Natural killer cell (primary cell): Measurements from ENCODE around the gene ENGASE. TPM values are rescaled to one million over a fixed set of nuclear protein-coding genes. Genes with fewer than 3 reads are reported as not detected.
A peak's percentile ranks its signal among the peaks of the same experiment; 100 is the strongest.

Experiments
- ATAC-seq, 3 donors: fragments of 150-1000 bp in 2 of 3; fragments of 200-7000 bp in 1 of 3; cut with Tn5 transposase; 1 replicate in 1 of 3; 2 replicates in 2 of 3; pipeline ENCODE4 v1.10.0; 2021; ENCODE audit warnings: mild to moderate bottlenecking in 2 of 3, moderate library complexity in 2 of 3
- DNase-seq, 2 donors: peaks; one replicate each; pipeline versions ENCODE4 v3.0.0 to v3.0.0-alpha.2; 2013 to 2021; ENCODE audit warnings: mixed read lengths in 1 of 2
- H3K27ac ChIP-seq: one replicate; pipeline ENCODE4 v1.5.1; 2013; ENCODE audit warnings: mild to moderate bottlenecking, low read length
- H3K27me3 ChIP-seq: one replicate; pipeline ENCODE4 v1.6.1; 2013; ENCODE audit warnings: low read length; ENCODE audit not compliant: control insufficient read depth, insufficient read depth
- H3K36me3 ChIP-seq: one replicate; pipeline ENCODE4 v1.6.1; 2013; ENCODE audit warnings: low read length; ENCODE audit not compliant: control insufficient read depth, insufficient read depth
- H3K4me1 ChIP-seq: one replicate; pipeline ENCODE4 v1.6.1; 2013; ENCODE audit warnings: low read length; ENCODE audit not compliant: control insufficient read depth, insufficient read depth
- H3K4me3 ChIP-seq: one replicate; pipeline ENCODE4 v1.5.1; 2013; ENCODE audit warnings: low read length
- H3K9me3 ChIP-seq: one replicate; pipeline ENCODE4 v1.6.1; 2013; ENCODE audit warnings: low read length; ENCODE audit not compliant: control insufficient read depth, insufficient read depth
- H3K27ac Mint-ChIP-seq, 2 donors: one replicate each; pipeline ENCODE4 v1.8.0; 2022; ENCODE audit warnings: mild to moderate bottlenecking in 2 of 2, mixed read lengths in 2 of 2, moderate library complexity in 1 of 2
- H3K27me3 Mint-ChIP-seq, 2 donors: one replicate each; pipeline ENCODE4 v1.8.0; 2022; ENCODE audit warnings: low read depth in 2 of 2, mixed read lengths in 2 of 2
- H3K36me3 Mint-ChIP-seq: one replicate; pipeline ENCODE4 v1.8.0; 2022; ENCODE audit warnings: mixed read lengths
- H3K4me1 Mint-ChIP-seq, 2 donors: one replicate each; pipeline ENCODE4 v1.8.0; 2022; ENCODE audit warnings: mixed read lengths in 2 of 2
- H3K4me3 Mint-ChIP-seq: one replicate; pipeline ENCODE4 v1.8.0; 2022; ENCODE audit warnings: mild to moderate bottlenecking, moderate library complexity, mixed read lengths
- H3K9me3 Mint-ChIP-seq, 2 donors: one replicate each; pipeline ENCODE4 v1.8.0; 2022; ENCODE audit warnings: mixed read lengths in 2 of 2
- WGBS: methylation state at CpG from one replicate; pipeline ENCODE4 v1.1.7; 2013; ENCODE audit warnings: missing lambda C conversion rate; ENCODE audit not compliant: insufficient coverage; 5-methylcytosine and 5-hydroxymethylcytosine counted together
- intact Hi-C: fragments of 100-400 bp; cut with micrococcal nuclease; formaldehyde crosslinking; loops from one replicate; pipeline ENCODE4 v1.14.2; 2022
- total RNA-seq, 4 donors: library from RNA; stranded (reverse); fragments of 120-200 nt in 1 of 4; gene quantifications; one replicate each; pipeline versions ENCODE4 v1.2.3 to v1.2.4, GENCODE V29; 2013 to 2022
- TF ChIP-seq, protein P1 (sequence below): fragments of 200-600 bp; IDR thresholded peaks from one replicate; pipeline ENCODE4 v1.8.0; 2022; ENCODE audit warnings: antibody characterized with exemption

ENGASE gene
- total RNA-seq, 3 donors from 2014 or later (not counting 1 experiment from before 2014, with no cell fraction given) = 56.0 to 86.4 (median 56.9) TPM

DNA sequence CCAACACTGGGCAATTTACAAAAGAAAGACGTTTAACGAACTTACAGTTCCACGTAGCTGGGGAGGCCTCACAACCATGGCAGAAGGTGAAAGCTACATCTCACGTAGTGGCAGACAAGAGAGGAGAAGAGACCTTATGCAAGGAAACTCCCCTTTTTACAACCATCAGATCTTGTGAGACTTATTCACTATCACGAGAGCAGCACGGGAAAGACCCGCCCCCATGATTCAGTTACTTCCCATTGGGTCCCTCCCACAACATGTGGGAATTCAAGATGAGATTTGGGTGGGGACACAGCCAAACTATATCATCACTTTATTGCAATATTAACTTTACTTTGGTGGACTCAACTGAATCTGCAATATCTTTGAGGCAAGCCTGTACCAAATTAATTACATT, 11.9 kb upstream of the ENGASE start:
- Histone ChIP-seq H3K27ac (no peak overlapping the region), H3K36me3 (no peaks in the 10 kb centered on the region), H3K27me3 (no peaks in the 10 kb centered on the region), H3K4me3 (no peak overlapping the region), H3K4me1 (peaks cover 20% of the 10 kb centered on the region), H3K9me3 (no peaks in the 10 kb centered on the region)
- H3K4me1 Mint-ChIP-seq = peaks cover 17 to 18% of the 10 kb centered on the region in 2 donors
- 86% methylated on average over 4 of the region's 7 CpGs for WGBS
- no peak overlapping the region for H3K27ac Mint-ChIP-seq
- ATAC-seq (no peak), DNase-seq (no peak)
- H3K4me3 Mint-ChIP-seq = no peak overlapping the region
- intact Hi-C loops = no loop called here
- TF ChIP-seq, protein P1, sequence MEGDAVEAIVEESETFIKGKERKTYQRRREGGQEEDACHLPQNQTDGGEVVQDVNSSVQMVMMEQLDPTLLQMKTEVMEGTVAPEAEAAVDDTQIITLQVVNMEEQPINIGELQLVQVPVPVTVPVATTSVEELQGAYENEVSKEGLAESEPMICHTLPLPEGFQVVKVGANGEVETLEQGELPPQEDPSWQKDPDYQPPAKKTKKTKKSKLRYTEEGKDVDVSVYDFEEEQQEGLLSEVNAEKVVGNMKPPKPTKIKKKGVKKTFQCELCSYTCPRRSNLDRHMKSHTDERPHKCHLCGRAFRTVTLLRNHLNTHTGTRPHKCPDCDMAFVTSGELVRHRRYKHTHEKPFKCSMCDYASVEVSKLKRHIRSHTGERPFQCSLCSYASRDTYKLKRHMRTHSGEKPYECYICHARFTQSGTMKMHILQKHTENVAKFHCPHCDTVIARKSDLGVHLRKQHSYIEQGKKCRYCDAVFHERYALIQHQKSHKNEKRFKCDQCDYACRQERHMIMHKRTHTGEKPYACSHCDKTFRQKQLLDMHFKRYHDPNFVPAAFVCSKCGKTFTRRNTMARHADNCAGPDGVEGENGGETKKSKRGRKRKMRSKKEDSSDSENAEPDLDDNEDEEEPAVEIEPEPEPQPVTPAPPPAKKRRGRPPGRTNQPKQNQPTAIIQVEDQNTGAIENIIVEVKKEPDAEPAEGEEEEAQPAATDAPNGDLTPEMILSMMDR = no peak
- peaks cover 0 to 3% of the 10 kb centered on the region in 2 donors for H3K9me3 Mint-ChIP-seq
- H3K27me3 Mint-ChIP-seq = peaks cover 0 to 5% of the 10 kb centered on the region in 2 donors
- H3K36me3 Mint-ChIP-seq = no peaks in the 10 kb centered on the region

DNA sequence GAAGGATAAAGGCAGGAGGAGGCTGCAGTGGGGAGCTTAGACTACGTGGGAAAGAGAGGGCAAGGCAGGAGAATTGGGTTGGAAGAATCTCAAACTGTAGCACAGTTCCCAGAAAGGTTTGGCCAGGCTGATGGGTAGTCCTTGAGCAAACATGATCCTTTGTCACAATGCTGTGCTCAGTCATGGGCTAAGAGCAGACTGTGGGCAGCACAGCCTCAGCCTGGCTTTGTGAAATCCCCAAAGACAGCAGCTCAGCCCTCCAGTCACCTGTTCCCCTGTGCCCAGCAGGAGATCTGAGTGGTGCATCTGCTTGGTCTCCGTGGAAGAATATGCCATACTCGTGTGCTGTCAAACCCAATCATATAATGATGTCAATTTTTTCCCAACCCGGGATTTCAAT, 10.6 kb upstream of the ENGASE start:
- H3K4me1 Mint-ChIP-seq = peaks cover 4 to 5% of the 10 kb centered on the region in 2 donors
- no peak for ATAC-seq
- H3K36me3 Mint-ChIP-seq = no peaks in the 10 kb centered on the region
- 71% methylated on average over 4 of the region's 4 CpGs for WGBS
- DNase-seq = no peak
- H3K27ac Mint-ChIP-seq = no peak overlapping the region
- Histone ChIP-seq H3K36me3 (no peaks in the 10 kb centered on the region), H3K4me1 (peaks cover 7% of the 10 kb centered on the region), H3K27me3 (no peaks in the 10 kb centered on the region), H3K9me3 (no peaks in the 10 kb centered on the region), H3K27ac (no peak overlapping the region), H3K4me3 (no peak overlapping the region)
- intact Hi-C loops = no loop called here
- H3K4me3 Mint-ChIP-seq = no peak overlapping the region
- no peaks in the 10 kb centered on the region for H3K9me3 Mint-ChIP-seq
- TF ChIP-seq, protein P1 = no peak
- peaks cover 0 to 5% of the 10 kb centered on the region in 2 donors for H3K27me3 Mint-ChIP-seq

DNA sequence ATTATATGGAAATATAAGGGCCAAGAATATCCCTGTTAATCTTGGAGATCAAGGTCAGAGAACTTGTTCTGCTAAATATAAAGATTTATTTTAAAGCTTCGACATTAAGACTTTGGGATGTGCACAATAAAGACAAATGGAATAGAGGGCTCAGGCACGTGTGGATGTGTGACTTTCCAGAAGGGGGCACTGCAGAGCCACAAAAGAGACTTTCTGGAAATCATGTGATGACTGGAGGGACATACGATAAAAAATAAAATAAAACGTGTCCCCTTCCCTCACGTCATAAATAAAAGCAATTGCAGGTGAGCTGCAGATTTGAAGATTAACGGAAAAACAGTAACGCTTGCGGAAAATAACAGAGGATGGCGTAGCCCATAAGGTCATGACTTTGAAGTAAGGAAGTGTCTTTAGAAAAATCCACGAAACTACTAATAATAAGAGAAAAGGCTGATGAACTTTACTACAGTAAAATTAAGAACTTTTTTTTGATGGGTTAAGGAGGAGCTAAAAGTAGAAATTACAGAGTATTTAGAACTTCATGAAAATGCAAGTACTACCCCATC, 9.4 kb upstream of the ENGASE start:
- Histone ChIP-seq H3K36me3 (no peaks in the 10 kb centered on the region), H3K4me3 (no peak overlapping the region), H3K4me1 (no peaks in the 10 kb centered on the region), H3K27ac (no peak overlapping the region), H3K27me3 (no peaks in the 10 kb centered on the region), H3K9me3 (no peaks in the 10 kb centered on the region)
- ATAC-seq (peak; percentile 49 to 67 (median 61)), DNase-seq (peak in 1 of 2 donors; percentile 77)
- Mint-ChIP-seq H3K27me3 (peaks cover 0 to 5% of the 10 kb centered on the region in 2 donors), H3K27ac (no peak overlapping the region), H3K4me1 (peaks cover 2 to 5% of the 10 kb centered on the region in 2 donors), H3K9me3 (no peaks in the 10 kb centered on the region), H3K4me3 (no peak overlapping the region), H3K36me3 (no peaks in the 10 kb centered on the region)
- TF ChIP-seq, protein P1 = peak; percentile 28
- 41% methylated on average over 10 of the region's 10 CpGs for WGBS
- intact Hi-C loops = no loop called here

DNA sequence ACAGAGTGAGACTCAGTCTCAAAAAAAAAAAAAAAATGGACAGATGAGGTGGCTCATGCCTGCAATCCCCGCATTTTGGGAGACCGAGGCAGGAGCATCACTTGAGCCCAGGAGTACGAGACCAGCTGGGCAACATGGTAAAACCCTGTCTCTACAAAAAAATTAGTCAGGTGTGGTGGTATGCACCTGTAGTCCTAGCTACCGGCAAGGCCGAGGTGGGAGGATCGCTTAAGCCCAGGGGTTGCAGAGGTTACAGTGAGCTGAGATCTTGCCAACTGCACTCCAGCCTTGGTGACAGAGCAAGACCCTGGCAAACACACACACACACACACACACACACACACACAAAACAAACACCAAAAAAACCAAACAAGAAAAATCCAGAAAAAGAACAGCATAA, 7.7 kb upstream of the ENGASE start:
- peaks cover 3 to 5% of the 10 kb centered on the region in 2 donors for H3K27me3 Mint-ChIP-seq
- DNase-seq (no peak), ATAC-seq (no peak)
- no peaks in the 10 kb centered on the region for H3K36me3 Mint-ChIP-seq
- Histone ChIP-seq H3K36me3 (no peaks in the 10 kb centered on the region), H3K27me3 (no peaks in the 10 kb centered on the region), H3K27ac (no peak overlapping the region), H3K4me3 (no peak overlapping the region), H3K4me1 (no peaks in the 10 kb centered on the region), H3K9me3 (no peaks in the 10 kb centered on the region)
- no peak overlapping the region for H3K27ac Mint-ChIP-seq
- intact Hi-C loops = no loop called here
- H3K4me3 Mint-ChIP-seq = no peak overlapping the region
- TF ChIP-seq, protein P1 = no peak
- 94% methylated on average over 6 of the region's 6 CpGs for WGBS
- H3K9me3 Mint-ChIP-seq = no peaks in the 10 kb centered on the region
- peaks cover 0 to 5% of the 10 kb centered on the region in 2 donors for H3K4me1 Mint-ChIP-seq
